H9 (cell line): Measurements from ENCODE around the gene DCLK2. TPM values are rescaled to one million over a fixed set of nuclear protein-coding genes. Genes with fewer than 3 reads are reported as not detected.

Experiments used
- DNase-seq: peaks from one replicate; pipeline ENCODE4 v3.0.0-alpha.2; 2017
- H2AFZ ChIP-seq: one replicate; pipeline ENCODE4 v1.6.1; 2013; ENCODE audit warnings: mild to moderate bottlenecking, low read length, control low read depth, moderate library complexity
- H2AK5ac ChIP-seq: 2 replicates; pipeline ENCODE4 v1.6.1; 2013; ENCODE audit warnings: low read length, control low read depth, mixed read lengths; ENCODE audit not compliant: insufficient read length
- H2BK120ac ChIP-seq: one replicate; pipeline ENCODE4 v1.6.1; 2013; ENCODE audit warnings: low read depth, mild to moderate bottlenecking, low read length, control low read depth, inconsistent platforms; ENCODE audit not compliant: poor library complexity, severe bottlenecking
- H2BK12ac ChIP-seq: 2 replicates; pipeline ENCODE4 v1.6.1; 2013; ENCODE audit warnings: low read length, control low read depth, mixed read lengths, low read depth; ENCODE audit not compliant: insufficient read length
- H2BK15ac ChIP-seq: 2 replicates; pipeline ENCODE4 v1.6.1; 2013; ENCODE audit warnings: low read depth, low read length, control low read depth
- H2BK20ac ChIP-seq: one replicate; pipeline ENCODE4 v1.6.1; 2013; ENCODE audit warnings: low read depth, mild to moderate bottlenecking, low read length, control low read depth, inconsistent platforms; ENCODE audit not compliant: poor library complexity, severe bottlenecking
- H2BK5ac ChIP-seq: 2 replicates; pipeline ENCODE4 v1.6.1; 2013; ENCODE audit warnings: low read length, control low read depth, mixed read lengths; ENCODE audit not compliant: insufficient read length
- H3K14ac ChIP-seq: 2 replicates; pipeline ENCODE4 v1.6.1; 2013; ENCODE audit warnings: low read length, control low read depth; ENCODE audit not compliant: insufficient read depth
- H3K18ac ChIP-seq: 2 replicates; pipeline ENCODE4 v1.6.1; 2013; ENCODE audit warnings: low read depth, mild to moderate bottlenecking, mixed read lengths, low read length, control low read depth; ENCODE audit not compliant: insufficient read length
- H3K23ac ChIP-seq: 2 replicates; pipeline ENCODE4 v1.6.1; 2013; ENCODE audit warnings: low read length, control low read depth, mixed read lengths, low read depth; ENCODE audit not compliant: insufficient read length
- H3K23me2 ChIP-seq: 2 replicates; pipeline ENCODE4 v1.6.1; 2013; ENCODE audit warnings: low read depth, mild to moderate bottlenecking, mixed read lengths, low read length, control low read depth; ENCODE audit not compliant: insufficient read length, poor library complexity, severe bottlenecking
- H3K27ac ChIP-seq: 2 replicates; pipeline ENCODE4 v1.5.1; 2013; ENCODE audit warnings: low read length, control low read depth, mixed read lengths, low read depth; ENCODE audit not compliant: insufficient read length
- H3K27me3 ChIP-seq: 2 replicates; pipeline ENCODE4 v1.6.1; 2013; ENCODE audit warnings: low read length, control low read depth, inconsistent platforms; ENCODE audit not compliant: insufficient read depth
- H3K4ac ChIP-seq: 2 replicates; pipeline ENCODE4 v1.6.1; 2013; ENCODE audit warnings: low read depth, mild to moderate bottlenecking, control low read depth, inconsistent platforms, low read length, moderate library complexity
- H3K4me1 ChIP-seq: 2 replicates; pipeline ENCODE4 v1.6.1; 2013; ENCODE audit warnings: low read length, control low read depth, inconsistent platforms; ENCODE audit not compliant: insufficient read depth
- H3K4me2 ChIP-seq: 2 replicates; pipeline ENCODE4 v1.6.1; 2013; ENCODE audit warnings: low read length, control low read depth, mixed read lengths; ENCODE audit not compliant: insufficient read length, insufficient read depth
- H3K56ac ChIP-seq: 2 replicates; pipeline ENCODE4 v1.6.1; 2013; ENCODE audit warnings: low read depth, mild to moderate bottlenecking, mixed read lengths, low read length, control low read depth; ENCODE audit not compliant: insufficient read length
- H3K79me1 ChIP-seq: 2 replicates; pipeline ENCODE4 v1.6.1; 2013; ENCODE audit warnings: low read depth, mild to moderate bottlenecking, moderate library complexity, low read length, control low read depth, inconsistent platforms; ENCODE audit not compliant: insufficient read depth, poor library complexity, severe bottlenecking
- H3K79me2 ChIP-seq: 2 replicates; pipeline ENCODE4 v1.6.1; 2013; ENCODE audit warnings: low read length, control low read depth, inconsistent platforms; ENCODE audit not compliant: insufficient read depth
- H3K9ac ChIP-seq: 2 replicates; pipeline ENCODE4 v1.6.1; 2013; ENCODE audit warnings: low read length, control low read depth, mixed read lengths; ENCODE audit not compliant: insufficient read length; ENCODE audit errors: extremely low read depth
- H3K9me3 ChIP-seq: one replicate; pipeline ENCODE4 v1.6.1; 2013; ENCODE audit warnings: low read depth, low read length, inconsistent platforms; ENCODE audit not compliant: control insufficient read depth
- H3T11ph ChIP-seq: one replicate; pipeline ENCODE4 v1.6.1; 2013; ENCODE audit warnings: mild to moderate bottlenecking, low read length, control low read depth, inconsistent platforms
- H4K20me1 ChIP-seq: one replicate; pipeline ENCODE4 v1.6.1; 2013; ENCODE audit not compliant: control insufficient read depth, insufficient read length, insufficient read depth
- H4K5ac ChIP-seq: 2 replicates; pipeline ENCODE4 v1.6.1; 2013; ENCODE audit warnings: low read depth, mild to moderate bottlenecking, mixed read lengths, low read length, control low read depth; ENCODE audit not compliant: insufficient read length
- H4K8ac ChIP-seq: replicated peaks from 2 replicates; pipeline ENCODE4 v1.6.1; 2013; ENCODE audit warnings: low read length, control low read depth, mixed read lengths, low read depth; ENCODE audit not compliant: insufficient read length
- H4K91ac ChIP-seq: 2 replicates; pipeline ENCODE4 v1.6.1; 2013; ENCODE audit warnings: low read depth, mild to moderate bottlenecking, moderate library complexity, mixed read lengths, low read length, control low read depth; ENCODE audit not compliant: insufficient read length
- H3K27ac Mint-ChIP-seq, 3 experiments: 2 replicates in 2 of 3; 3 replicates in 1 of 3; pipeline ENCODE4 v1.8.0; 2020 to 2021; ENCODE audit warnings: mixed read lengths in 3 of 3, mild to moderate bottlenecking in 1 of 3, moderate library complexity in 1 of 3
- H3K27me3 Mint-ChIP-seq: 2 replicates; pipeline ENCODE4 v1.8.0; 2021; ENCODE audit warnings: low read depth, mild to moderate bottlenecking, moderate library complexity, mixed read lengths
- H3K36me3 Mint-ChIP-seq, 3 experiments: 2 replicates in 2 of 3; 3 replicates in 1 of 3; pipeline ENCODE4 v1.8.0; 2020 to 2021; ENCODE audit warnings: low read depth in 3 of 3, mixed read lengths in 3 of 3; ENCODE audit not compliant: insufficient read depth in 1 of 3
- H3K4me1 Mint-ChIP-seq, 2 experiments: 2 replicates each; pipeline ENCODE4 v1.8.0; 2020; ENCODE audit warnings: mixed read lengths in 2 of 2
- H3K4me3 Mint-ChIP-seq, 2 experiments: 2 replicates in 1 of 2; 3 replicates in 1 of 2; pipeline ENCODE4 v1.8.0; 2020 to 2021; ENCODE audit warnings: mild to moderate bottlenecking in 2 of 2, mixed read lengths in 2 of 2, moderate library complexity in 1 of 2
- H3K9me3 Mint-ChIP-seq, 2 experiments: 2 replicates in 1 of 2; 3 replicates in 1 of 2; pipeline ENCODE4 v1.8.0; 2020; ENCODE audit warnings: mild to moderate bottlenecking in 2 of 2, mixed read lengths in 2 of 2, moderate library complexity in 1 of 2
- WGBS: extraction: QIAGEN DNeasy Blood & Tissue Kit; methylation state at CpG from one replicate; pipeline ENCODE4 v1.1.7; 2013; ENCODE audit warnings: missing lambda C conversion rate, low lambda C conversion rate, mixed read lengths; ENCODE audit not compliant: insufficient read length; ENCODE audit errors: extremely low coverage; 5-methylcytosine and 5-hydroxymethylcytosine counted together
- total RNA-seq: library from RNA; stranded (reverse); gene quantifications from 2 replicates; pipeline ENCODE4 v1.2.1, GENCODE V29; 2021
- TF ChIP-seq, protein P1 (sequence below): fragments of 200-600 bp; sonication (generic); conservative IDR thresholded peaks from 3 replicates; pipeline ENCODE4 v1.8.0; 2021; ENCODE audit warnings: antibody characterized with exemption, mild to moderate bottlenecking

Gene DCLK2
- total RNA-seq, 1 experiment from 2014 or later, result 0.33 TPM

- no peaks in the 10 kb centered on the region for H3K27me3 ChIP-seq
- H3K56ac ChIP-seq, result no peak overlapping the region
- TF ChIP-seq, protein P1, sequence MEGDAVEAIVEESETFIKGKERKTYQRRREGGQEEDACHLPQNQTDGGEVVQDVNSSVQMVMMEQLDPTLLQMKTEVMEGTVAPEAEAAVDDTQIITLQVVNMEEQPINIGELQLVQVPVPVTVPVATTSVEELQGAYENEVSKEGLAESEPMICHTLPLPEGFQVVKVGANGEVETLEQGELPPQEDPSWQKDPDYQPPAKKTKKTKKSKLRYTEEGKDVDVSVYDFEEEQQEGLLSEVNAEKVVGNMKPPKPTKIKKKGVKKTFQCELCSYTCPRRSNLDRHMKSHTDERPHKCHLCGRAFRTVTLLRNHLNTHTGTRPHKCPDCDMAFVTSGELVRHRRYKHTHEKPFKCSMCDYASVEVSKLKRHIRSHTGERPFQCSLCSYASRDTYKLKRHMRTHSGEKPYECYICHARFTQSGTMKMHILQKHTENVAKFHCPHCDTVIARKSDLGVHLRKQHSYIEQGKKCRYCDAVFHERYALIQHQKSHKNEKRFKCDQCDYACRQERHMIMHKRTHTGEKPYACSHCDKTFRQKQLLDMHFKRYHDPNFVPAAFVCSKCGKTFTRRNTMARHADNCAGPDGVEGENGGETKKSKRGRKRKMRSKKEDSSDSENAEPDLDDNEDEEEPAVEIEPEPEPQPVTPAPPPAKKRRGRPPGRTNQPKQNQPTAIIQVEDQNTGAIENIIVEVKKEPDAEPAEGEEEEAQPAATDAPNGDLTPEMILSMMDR, result no peak
- H3K23ac ChIP-seq, result no peak overlapping the region
- no peaks in the 10 kb centered on the region for H3K9me3 ChIP-seq
- H3K79me1 ChIP-seq, result no peaks in the 10 kb centered on the region
- DNase-seq, result no peak
- no peak overlapping the region for H4K91ac ChIP-seq
- H3K27ac Mint-ChIP-seq, result no peak overlapping the region
- H2BK12ac ChIP-seq, result no peak overlapping the region
- H2AK5ac ChIP-seq, result no peak overlapping the region
- H2BK5ac ChIP-seq, result no peak overlapping the region
- H3K14ac ChIP-seq, result no peak overlapping the region
- no peak overlapping the region for H3K27ac ChIP-seq
- H2AFZ ChIP-seq, result no peak overlapping the region
- H3K4me2 ChIP-seq, result no peak overlapping the region
- H2BK120ac ChIP-seq, result no peak overlapping the region
- WGBS, result no CpG with 5 or more reads among the region's 1 CpG
- H3K79me2 ChIP-seq, result no peaks in the 10 kb centered on the region
- no peak overlapping the region for H2BK15ac ChIP-seq
- no peaks in the 10 kb centered on the region for H3K27me3 Mint-ChIP-seq
- H3K4me3 Mint-ChIP-seq, result no peak overlapping the region
- no peak overlapping the region for H3K9ac ChIP-seq
- no peak overlapping the region for H3T11ph ChIP-seq
- no peak overlapping the region for H3K4ac ChIP-seq
- H4K8ac ChIP-seq, result no peak overlapping the region
- no peak overlapping the region for H2BK20ac ChIP-seq
- H3K36me3 Mint-ChIP-seq, result peaks cover 0 to 5% (median 2%) of the 10 kb centered on the region in 3 experiments; a peak in 3 of 7 replicates
- no peak overlapping the region for H4K5ac ChIP-seq
- no peak overlapping the region for H3K18ac ChIP-seq
- no peaks in the 10 kb centered on the region for H3K4me1 ChIP-seq
- peaks cover 7 to 11% of the 10 kb centered on the region in 2 experiments; a peak in 4 of 5 replicates for H3K9me3 Mint-ChIP-seq
- no peaks in the 10 kb centered on the region for H4K20me1 ChIP-seq
- H3K4me1 Mint-ChIP-seq, result no peaks in the 10 kb centered on the region
- no peaks in the 10 kb centered on the region for H3K23me2 ChIP-seq
Measured at GRCh38 chr4:150055467-150055866, 22.8 kb upstream of the DCLK2 start.
